Iris pigment epithelial cell (primary cell): Measurements from ENCODE around the gene HS6ST3.
"Not testable (repeated sequence)": the region's sequence is repeated elsewhere in the genome, so short reads cannot be mapped to it uniquely, and the experiment has no call there.

Experiments used
- DNase-seq: peaks from one replicate; pipeline ENCODE4 v3.0.0-alpha.2; 2011; ENCODE audit warnings: low read depth

The HS6ST3 gene

GRCh38 chr13:96734499-96734898 lies 644.6 kb downstream of the HS6ST3 start:
- no peak for DNase-seq

- peak; percentile 23 for DNase-seq
Measured at GRCh38 chr13:96741779-96742178, 651.9 kb downstream of the HS6ST3 start.

- no peak for DNase-seq
Measured at GRCh38 chr13:96743296-96744089, 653.6 kb downstream of the HS6ST3 start.

- DNase-seq: no peak
Measured at GRCh38 chr13:96744367-96745331, 654.7 kb downstream of the HS6ST3 start.

- no peak for DNase-seq
Measured at GRCh38 chr13:96746886-96747285, 657.0 kb downstream of the HS6ST3 start.

GRCh38 chr13:96749825-96750224 lies 659.9 kb downstream of the HS6ST3 start:
- no peak for DNase-seq

- no peak for DNase-seq
Measured at GRCh38 chr13:96751089-96751488, 661.2 kb downstream of the HS6ST3 start.

- DNase-seq: peak; percentile 36
Measured at GRCh38 chr13:96762876-96763275, 673.0 kb downstream of the HS6ST3 start.

GRCh38 chr13:96766306-96766705 lies 676.4 kb downstream of the HS6ST3 start:
- no peak for DNase-seq

GRCh38 chr13:96768524-96768923 lies 678.6 kb downstream of the HS6ST3 start:
- peak; percentile 14 for DNase-seq

GRCh38 chr13:96769874-96770273 lies 680.0 kb downstream of the HS6ST3 start:
- DNase-seq: no peak

- DNase-seq: no peak
Measured at GRCh38 chr13:96771486-96772367, 681.8 kb downstream of the HS6ST3 start.

- DNase-seq: no peak
Measured at GRCh38 chr13:96772426-96772825, 682.5 kb downstream of the HS6ST3 start.

GRCh38 chr13:96778302-96778701 lies 688.4 kb downstream of the HS6ST3 start:
- not testable (repeated sequence) for DNase-seq

GRCh38 chr13:96779691-96780090 lies 689.8 kb downstream of the HS6ST3 start:
- DNase-seq: peak; percentile 12

GRCh38 chr13:96780105-96780504 lies 690.2 kb downstream of the HS6ST3 start:
- no peak for DNase-seq

- DNase-seq: no peak
Measured at GRCh38 chr13:96781141-96781540, 691.2 kb downstream of the HS6ST3 start.

- DNase-seq: no peak
Measured at GRCh38 chr13:96782186-96782585, 692.3 kb downstream of the HS6ST3 start.

- no peak for DNase-seq
Measured at GRCh38 chr13:96783057-96783456, 693.1 kb downstream of the HS6ST3 start.

- no peak for DNase-seq
Measured at GRCh38 chr13:96783511-96783910, 693.6 kb downstream of the HS6ST3 start.

- DNase-seq: no peak
Measured at GRCh38 chr13:96785986-96786385, 696.1 kb downstream of the HS6ST3 start.

- no peak for DNase-seq
Measured at GRCh38 chr13:96792188-96792587, 702.3 kb downstream of the HS6ST3 start.
